DOHH2 (cell line): ENCODE measurements around the gene MRPS23.

Experiments
- CTCF ChIP-seq: fragments of 200-600 bp; sonication (generic); IDR thresholded peaks from one replicate; pipeline ENCODE4 v1.5.1; 2014; ENCODE audit warnings: antibody characterized with exemption, mild to moderate bottlenecking, low read depth, low read length; ENCODE audit not compliant: poor library complexity, severe bottlenecking
- EZH2phosphoT487 ChIP-seq: fragments of 200-600 bp; sonication (generic); IDR thresholded peaks from 2 replicates; pipeline ENCODE4 v1.6.1; 2017; ENCODE audit warnings: borderline replicate concordance, mild to moderate bottlenecking, antibody characterized with exemption, low read length, moderate library complexity, mixed read lengths

- TF ChIP-seq CTCF = no peak
- TF ChIP-seq EZH2phosphoT487 = no peak
Measured at GRCh38 chr17:57814421-57814820, 35.4 kb downstream of the MRPS23 start.
